HTERT RPE-1 (cell line): ENCODE results near the gene RIPPLY3.
"Not testable (repeated sequence)": the region's sequence is repeated elsewhere in the genome, so short reads cannot be mapped to it uniquely, and the experiment has no call there.

Experiments
- in situ Hi-C: fragments of 300-500 bp; cut with MboI; formaldehyde crosslinking; loops from 4 replicates; pipeline ENCODE4 v1.14.3; 2020; ENCODE audit warnings: low sequenced_read_pairs

The RIPPLY3 gene

GRCh38 chr21:37008724-37009123 lies 2.2 kb downstream of the RIPPLY3 start:
- in situ Hi-C loops = no loop called here

- in situ Hi-C loops = no loop called here
These were observed 3.3 kb downstream of the RIPPLY3 start for GRCh38 chr21:37009740-37010341.

- in situ Hi-C loops = no loop called here
These were observed 11.6 kb downstream of the RIPPLY3 start for GRCh38 chr21:37017951-37018679.

- in situ Hi-C loops = no loop called here
These were observed 20.0 kb downstream of the RIPPLY3 start for GRCh38 chr21:37026499-37026898.

- in situ Hi-C loops = no loop called here
These were observed 22.1 kb downstream of the RIPPLY3 start for GRCh38 chr21:37028570-37028969.

GRCh38 chr21:37030864-37031263 lies 24.4 kb downstream of the RIPPLY3 start:
- in situ Hi-C loops = no loop called here

- in situ Hi-C loops = no loop called here
These were observed 25.8 kb downstream of the RIPPLY3 start for GRCh38 chr21:37032293-37032692.

- in situ Hi-C loops = no loop called here
These were observed 26.5 kb downstream of the RIPPLY3 start for GRCh38 chr21:37032877-37033471.

GRCh38 chr21:37034394-37034793 lies 27.9 kb downstream of the RIPPLY3 start:
- in situ Hi-C loops = not testable (repeated sequence)

- in situ Hi-C loops = no loop called here
These were observed 29.7 kb downstream of the RIPPLY3 start for GRCh38 chr21:37036177-37036576.

GRCh38 chr21:37039411-37040075 lies 33.0 kb downstream of the RIPPLY3 start:
- in situ Hi-C loops = no loop called here

GRCh38 chr21:37040212-37040611 lies 33.7 kb downstream of the RIPPLY3 start:
- in situ Hi-C loops = no loop called here

GRCh38 chr21:37041706-37042271 lies 35.3 kb downstream of the RIPPLY3 start:
- in situ Hi-C loops = no loop called here

- in situ Hi-C loops = no loop called here
These were observed 37.3 kb downstream of the RIPPLY3 start for GRCh38 chr21:37043818-37044217.

- in situ Hi-C loops = no loop called here
These were observed 38.1 kb downstream of the RIPPLY3 start for GRCh38 chr21:37044643-37045042.

GRCh38 chr21:37045149-37045548 lies 38.6 kb downstream of the RIPPLY3 start:
- in situ Hi-C loops = no loop called here

GRCh38 chr21:37045556-37045955 lies 39.1 kb downstream of the RIPPLY3 start:
- in situ Hi-C loops = no loop called here

- in situ Hi-C loops = no loop called here
These were observed 40.6 kb downstream of the RIPPLY3 start for GRCh38 chr21:37047079-37047478.

- in situ Hi-C loops = not testable (repeated sequence)
These were observed 43.2 kb downstream of the RIPPLY3 start for GRCh38 chr21:37049741-37050140.

GRCh38 chr21:37055271-37055855 lies 48.9 kb downstream of the RIPPLY3 start:
- in situ Hi-C loops = no loop called here

GRCh38 chr21:37057614-37058013 lies 51.1 kb downstream of the RIPPLY3 start:
- in situ Hi-C loops = no loop called here
